Esophagus muscularis mucosa (tissue), 4 donors: Measurements from ENCODE around the gene LIME1.

Experiments used
- CTCF ChIP-seq, 3 experiments: fragments of 200-600 bp in 2 of 3; fragments of 450-650 bp in 1 of 3; sonication (generic) in 2 of 3; IDR thresholded peaks; one replicate each; pipeline ENCODE4 v1.5.1; 2017 to 2019; ENCODE audit warnings: antibody characterized with exemption in 3 of 3, mild to moderate bottlenecking in 2 of 3, moderate library complexity in 1 of 3
- EP300 ChIP-seq: sonication (generic); formaldehyde crosslinking; IDR thresholded peaks from one replicate; pipeline ENCODE4 v1.6.1; 2017; ENCODE audit warnings: antibody characterized with exemption
- POLR2A ChIP-seq: fragments of 450-650 bp; IDR thresholded peaks from one replicate; pipeline ENCODE4 v1.6.1; 2017; ENCODE audit warnings: antibody characterized with exemption, moderate library complexity, mild to moderate bottlenecking, low read depth

- TF ChIP-seq CTCF (IDR thresholded peaks at IDR 0.05) (no peak), POLR2A (no peak), EP300 (no peak)
Observed at GRCh38 chr20:63737945-63738686, 1.7 kb downstream of the LIME1 start.
